ENCODE data around the gene AFTPH. TPM values are rescaled to one million over a fixed set of nuclear protein-coding genes. Genes with fewer than 3 reads are reported as not detected.

Gene AFTPH
- total RNA-seq, 1 donor, result 38.7 TPM

GRCh38 chr2:64615844-64616536 lies 91.9 kb downstream of the AFTPH start:
- no peak for TF ChIP-seq CTCF (IDR thresholded peaks at IDR 0.05; ENCODE audit: extremely low read depth, low read depth, low read length)
- Histone ChIP-seq H3K79me2 (ENCODE audit: insufficient read depth, low read length) (no peaks in the 10 kb centered on the region), H3K27me3 (ENCODE audit: insufficient read depth, low read length) (no peaks in the 10 kb centered on the region), H3K4me2 (ENCODE audit: insufficient read depth, low read length) (no peak overlapping the region), H3K36me3 (ENCODE audit: insufficient read depth, low read length) (no peaks in the 10 kb centered on the region), H3K9me3 (ENCODE audit: low read depth, low read length) (no peaks in the 10 kb centered on the region), H3K27ac (ENCODE audit: low read depth, low read length) (no peak overlapping the region), H3K4me3 (ENCODE audit: insufficient read depth, low read length) (no peak overlapping the region), H2AFZ (ENCODE audit: low read length) (no peak overlapping the region), H3K4me1 (ENCODE audit: insufficient read depth, low read length) (peaks cover 10% of the 10 kb centered on the region), H4K20me1 (ENCODE audit: insufficient read depth, low read length) (no peaks in the 10 kb centered on the region)
- DNase-seq (ENCODE audit: insufficient read length, low spot score, missing footprints), result no peak

- Histone ChIP-seq H3K4me1 (ENCODE audit: insufficient read depth, low read length) (peaks cover 10% of the 10 kb centered on the region), H3K79me2 (ENCODE audit: insufficient read depth, low read length) (no peaks in the 10 kb centered on the region), H3K9me3 (ENCODE audit: low read depth, low read length) (no peaks in the 10 kb centered on the region), H3K27ac (ENCODE audit: low read depth, low read length) (no peak overlapping the region), H3K4me2 (ENCODE audit: insufficient read depth, low read length) (no peak overlapping the region), H4K20me1 (ENCODE audit: insufficient read depth, low read length) (no peaks in the 10 kb centered on the region), H3K4me3 (ENCODE audit: insufficient read depth, low read length) (no peak overlapping the region), H3K36me3 (ENCODE audit: insufficient read depth, low read length) (no peaks in the 10 kb centered on the region), H3K27me3 (ENCODE audit: insufficient read depth, low read length) (no peaks in the 10 kb centered on the region), H2AFZ (ENCODE audit: low read length) (no peak overlapping the region)
- TF ChIP-seq CTCF (IDR thresholded peaks at IDR 0.05; ENCODE audit: extremely low read depth, low read depth, low read length), result no peak
- DNase-seq (ENCODE audit: insufficient read length, low spot score, missing footprints), result no peak
Observed at GRCh38 chr2:64617631-64618151, 93.6 kb downstream of the AFTPH start.

- no peak overlapping the region for H2AFZ ChIP-seq (ENCODE audit: low read length)
- H3K27me3 ChIP-seq (ENCODE audit: insufficient read depth, low read length), result no peaks in the 10 kb centered on the region
- H3K4me2 ChIP-seq (ENCODE audit: insufficient read depth, low read length), result no peak overlapping the region
- no peaks in the 10 kb centered on the region for H4K20me1 ChIP-seq (ENCODE audit: insufficient read depth, low read length)
- no peak overlapping the region for H3K4me3 ChIP-seq (ENCODE audit: insufficient read depth, low read length)
- no peak for TF ChIP-seq CTCF (IDR thresholded peaks at IDR 0.05; ENCODE audit: extremely low read depth, low read depth, low read length)
- H3K4me1 ChIP-seq (ENCODE audit: insufficient read depth, low read length), result no peaks in the 10 kb centered on the region
- H3K27ac ChIP-seq (ENCODE audit: low read depth, low read length), result no peak overlapping the region
- DNase-seq (ENCODE audit: insufficient read length, low spot score, missing footprints), result no peak
- H3K9me3 ChIP-seq (ENCODE audit: low read depth, low read length), result no peaks in the 10 kb centered on the region
- H3K79me2 ChIP-seq (ENCODE audit: insufficient read depth, low read length), result no peaks in the 10 kb centered on the region
- no peaks in the 10 kb centered on the region for H3K36me3 ChIP-seq (ENCODE audit: insufficient read depth, low read length)
Observed at GRCh38 chr2:64620661-64621060, 96.5 kb downstream of the AFTPH start.

- no peak for DNase-seq (ENCODE audit: insufficient read length, low spot score, missing footprints)
- H3K79me2 ChIP-seq (ENCODE audit: insufficient read depth, low read length), result no peaks in the 10 kb centered on the region
- H3K4me1 ChIP-seq (ENCODE audit: insufficient read depth, low read length), result no peaks in the 10 kb centered on the region
- no peaks in the 10 kb centered on the region for H3K27me3 ChIP-seq (ENCODE audit: insufficient read depth, low read length)
- no peak overlapping the region for H3K4me2 ChIP-seq (ENCODE audit: insufficient read depth, low read length)
- no peaks in the 10 kb centered on the region for H3K9me3 ChIP-seq (ENCODE audit: low read depth, low read length)
- no peak overlapping the region for H2AFZ ChIP-seq (ENCODE audit: low read length)
- H4K20me1 ChIP-seq (ENCODE audit: insufficient read depth, low read length), result no peaks in the 10 kb centered on the region
- no peak overlapping the region for H3K27ac ChIP-seq (ENCODE audit: low read depth, low read length)
- TF ChIP-seq CTCF (IDR thresholded peaks at IDR 0.05; ENCODE audit: extremely low read depth, low read depth, low read length), result peak; percentile 33
- no peak overlapping the region for H3K4me3 ChIP-seq (ENCODE audit: insufficient read depth, low read length)
- H3K36me3 ChIP-seq (ENCODE audit: insufficient read depth, low read length), result no peaks in the 10 kb centered on the region
Observed at GRCh38 chr2:64622443-64623241, 98.5 kb downstream of the AFTPH start.
